ENCODE results near the gene TBX2.

The TBX2 gene

DNA sequence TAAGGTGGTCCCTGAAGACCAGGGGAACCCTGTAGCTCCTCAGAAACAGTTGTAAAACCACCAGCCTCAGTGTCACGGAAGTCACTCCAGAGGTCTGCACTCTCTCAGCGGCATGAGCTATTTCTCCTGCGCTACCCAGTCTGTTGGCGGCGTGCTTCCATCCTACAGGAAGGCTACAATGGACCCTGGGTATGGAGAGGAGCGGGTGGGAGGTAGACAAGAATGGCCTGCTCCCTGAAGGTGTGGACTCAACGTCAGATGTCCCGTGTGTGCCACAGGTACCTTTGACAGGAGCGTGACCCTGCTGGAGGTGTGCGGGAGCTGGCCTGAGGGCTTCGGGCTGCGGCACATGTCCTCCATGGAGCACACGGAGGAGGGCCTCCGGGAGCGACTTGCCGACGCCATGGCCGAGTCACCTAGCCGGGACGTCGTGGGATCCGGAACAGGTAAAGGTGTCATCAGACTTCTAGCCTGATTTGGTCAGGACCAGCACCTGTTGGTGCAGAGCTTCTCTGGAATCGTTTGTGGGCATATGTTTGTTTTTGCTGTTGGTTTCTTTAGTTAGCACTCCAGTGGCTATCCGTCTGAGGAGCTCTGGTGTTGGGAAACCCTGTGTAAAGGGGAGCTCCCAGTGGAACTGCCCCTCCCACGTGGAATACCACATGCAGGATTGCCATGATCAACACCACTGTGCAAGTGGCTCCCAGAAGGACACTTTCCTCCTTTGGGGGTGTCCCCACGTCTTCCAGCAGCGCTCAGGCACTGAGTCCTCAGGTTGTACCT is 31.4 kb upstream of the TBX2 start:
- no peak for DNase-seq (ENCODE audit: insufficient read length, low spot score)
- FAIRE-seq, result no peak
- TF ChIP-seq PAX5 (IDR thresholded peaks at IDR 0.05; ENCODE audit: insufficient read depth, low read length, severe bottlenecking), result no peak
- no peak for TF ChIP-seq POU2F2 (IDR thresholded peaks at IDR 0.05; ENCODE audit: low read depth, low read length)
- TF ChIP-seq TAF1 (IDR thresholded peaks at IDR 0.05; ENCODE audit: low read depth, low read length), result no peak
- no peak for TF ChIP-seq SPI1 (IDR thresholded peaks at IDR 0.05; ENCODE audit: low read depth, low read length)
- TF ChIP-seq POLR2A (IDR thresholded peaks at IDR 0.05; ENCODE audit: low read depth, low read length), result no peak
- no peak for TF ChIP-seq POLR2AphosphoS5 (IDR thresholded peaks at IDR 0.05; ENCODE audit: low read depth, low read length)

DNA sequence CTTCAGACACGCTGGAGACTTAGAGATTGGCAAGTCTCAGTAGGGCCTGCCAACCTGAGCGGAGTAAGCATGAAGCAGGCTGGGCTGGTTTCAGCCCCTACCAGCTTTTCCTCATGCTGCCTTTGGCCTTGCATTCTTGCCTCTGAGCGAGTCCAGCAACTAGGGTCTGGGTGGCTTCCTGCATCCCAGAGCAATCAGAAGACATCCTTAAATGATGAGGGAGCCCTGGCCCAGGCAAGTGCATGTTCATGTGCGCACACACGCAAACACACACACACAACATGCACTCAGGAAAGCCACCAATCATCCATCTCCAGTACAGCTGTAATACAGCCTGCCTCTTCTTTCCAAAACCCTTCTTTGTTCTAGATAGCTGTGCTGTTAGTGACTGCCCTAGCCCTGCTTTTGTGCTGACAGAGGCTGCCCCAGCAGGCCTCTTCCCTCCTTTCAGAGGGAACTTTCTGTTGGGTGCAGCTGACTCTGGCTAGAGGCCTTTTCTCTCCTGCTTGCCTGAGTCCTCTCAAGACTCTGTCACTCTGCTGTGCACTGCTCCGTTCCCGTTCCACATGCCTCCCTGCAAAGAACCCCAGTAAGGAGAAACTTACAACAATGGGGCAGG is 30.7 kb upstream of the TBX2 start:
- FAIRE-seq, result no peak
- TF ChIP-seq SPI1 (IDR thresholded peaks at IDR 0.05; ENCODE audit: low read depth, low read length) (no peak), PAX5 (IDR thresholded peaks at IDR 0.05; ENCODE audit: insufficient read depth, low read length, severe bottlenecking) (no peak), POU2F2 (IDR thresholded peaks at IDR 0.05; ENCODE audit: low read depth, low read length) (no peak), TAF1 (IDR thresholded peaks at IDR 0.05; ENCODE audit: low read depth, low read length) (no peak)
- DNase-seq (ENCODE audit: insufficient read length, low spot score), result no peak

GRCh38 chr17:61369751-61370150 is 29.9 kb upstream of the TBX2 start:
- no peak for DNase-seq (ENCODE audit: insufficient read length, low spot score)
- FAIRE-seq, result no peak
- TF ChIP-seq PAX5 (IDR thresholded peaks at IDR 0.05; ENCODE audit: insufficient read depth, low read length, severe bottlenecking), result no peak
- TF ChIP-seq SPI1 (IDR thresholded peaks at IDR 0.05; ENCODE audit: low read depth, low read length), result no peak
- TF ChIP-seq POLR2A (IDR thresholded peaks at IDR 0.05; ENCODE audit: low read depth, low read length), result no peak
- no peak for TF ChIP-seq POU2F2 (IDR thresholded peaks at IDR 0.05; ENCODE audit: low read depth, low read length)
- TF ChIP-seq POLR2AphosphoS5 (IDR thresholded peaks at IDR 0.05; ENCODE audit: low read depth, low read length), result no peak
- TF ChIP-seq TAF1 (IDR thresholded peaks at IDR 0.05; ENCODE audit: low read depth, low read length), result no peak

GRCh38 chr17:61371179-61371578 is 28.5 kb upstream of the TBX2 start:
- TF ChIP-seq POLR2A (IDR thresholded peaks at IDR 0.05; ENCODE audit: low read depth, low read length) (no peak), POU2F2 (IDR thresholded peaks at IDR 0.05; ENCODE audit: low read depth, low read length) (no peak), PAX5 (IDR thresholded peaks at IDR 0.05; ENCODE audit: insufficient read depth, low read length, severe bottlenecking) (no peak), TAF1 (IDR thresholded peaks at IDR 0.05; ENCODE audit: low read depth, low read length) (no peak)
- FAIRE-seq (no peak), DNase-seq (ENCODE audit: insufficient read length, low spot score) (no peak)

DNA sequence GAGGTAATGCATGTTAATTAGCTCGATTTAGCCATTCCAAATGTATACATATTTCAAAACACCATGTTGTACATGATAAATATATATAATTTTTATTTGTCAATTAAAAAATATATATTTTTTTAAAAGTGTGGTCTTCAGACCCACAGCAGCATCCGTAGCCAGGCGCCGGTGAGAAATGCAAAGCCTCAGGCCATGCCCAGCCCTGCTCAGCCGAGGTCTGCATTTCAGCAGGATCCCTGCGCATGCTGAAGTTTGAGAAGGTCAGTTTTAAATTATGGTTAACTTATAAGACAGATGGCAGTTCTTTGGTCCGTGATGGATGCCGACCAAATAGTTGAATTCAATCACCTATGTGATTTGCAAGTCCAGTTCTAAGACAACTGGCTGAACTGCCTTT is 28.0 kb upstream of the TBX2 start:
- no peak for DNase-seq (ENCODE audit: insufficient read length, low spot score)
- TF ChIP-seq PAX5 (IDR thresholded peaks at IDR 0.05; ENCODE audit: insufficient read depth, low read length, severe bottlenecking) (no peak), POLR2A (IDR thresholded peaks at IDR 0.05; ENCODE audit: low read depth, low read length) (no peak), SPI1 (IDR thresholded peaks at IDR 0.05; ENCODE audit: low read depth, low read length) (no peak), POLR2AphosphoS5 (IDR thresholded peaks at IDR 0.05; ENCODE audit: low read depth, low read length) (no peak), TAF1 (IDR thresholded peaks at IDR 0.05; ENCODE audit: low read depth, low read length) (no peak), POU2F2 (IDR thresholded peaks at IDR 0.05; ENCODE audit: low read depth, low read length) (no peak)
- FAIRE-seq, result no peak

GRCh38 chr17:61372436-61372835 is 27.2 kb upstream of the TBX2 start:
- FAIRE-seq (no peak), DNase-seq (ENCODE audit: insufficient read length, low spot score) (no peak)
- TF ChIP-seq POU2F2 (IDR thresholded peaks at IDR 0.05; ENCODE audit: low read depth, low read length) (no peak), PAX5 (IDR thresholded peaks at IDR 0.05; ENCODE audit: insufficient read depth, low read length, severe bottlenecking) (no peak), POLR2A (IDR thresholded peaks at IDR 0.05; ENCODE audit: low read depth, low read length) (no peak), SPI1 (IDR thresholded peaks at IDR 0.05; ENCODE audit: low read depth, low read length) (no peak), TAF1 (IDR thresholded peaks at IDR 0.05; ENCODE audit: low read depth, low read length) (no peak), POLR2AphosphoS5 (IDR thresholded peaks at IDR 0.05; ENCODE audit: low read depth, low read length) (no peak)

DNA sequence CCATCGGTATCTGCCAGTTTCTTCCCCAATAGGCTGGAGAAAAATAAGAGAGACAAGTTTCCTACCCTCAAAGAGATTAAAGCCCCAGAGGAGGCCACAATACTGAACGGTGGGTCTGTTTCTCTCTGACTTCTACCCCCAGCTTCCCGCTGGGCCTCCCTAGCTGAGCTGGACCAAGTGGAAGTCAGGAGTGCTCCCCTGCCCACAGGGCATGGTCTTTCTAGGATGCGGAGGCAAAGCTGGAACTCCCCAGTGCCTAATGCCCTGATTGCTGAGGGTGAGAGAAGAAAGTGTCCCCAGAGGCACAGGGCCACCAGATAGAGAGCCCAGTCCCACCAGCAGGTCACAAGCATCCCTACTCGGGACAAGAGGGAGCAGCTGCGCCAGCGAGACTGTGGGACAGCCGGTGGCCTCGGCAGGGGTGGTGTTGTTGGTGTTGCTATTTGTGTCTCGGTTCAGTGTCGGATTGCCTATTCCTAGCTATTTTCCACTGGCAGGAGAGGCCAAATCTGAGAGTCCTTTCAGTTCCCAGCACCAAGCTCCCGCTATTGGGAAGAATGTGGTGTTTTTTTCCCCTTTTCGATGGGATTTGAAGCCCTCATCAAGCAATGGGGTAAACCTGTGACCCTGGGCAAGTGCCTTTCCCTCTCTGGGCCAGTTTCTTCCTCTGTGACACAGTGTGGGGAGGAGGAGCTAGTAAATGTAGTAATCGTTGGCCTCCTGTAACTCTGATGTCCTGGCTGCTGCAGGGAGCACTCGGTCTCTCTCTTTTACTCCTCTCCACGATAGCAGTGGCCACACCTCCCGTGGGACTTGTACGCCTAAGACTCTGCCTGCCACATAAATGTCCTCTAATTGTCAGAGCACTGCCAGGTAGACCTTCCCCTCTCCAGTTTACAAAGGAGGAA is 22.5 kb upstream of the TBX2 start:
- DNase-seq (ENCODE audit: insufficient read length, low spot score) (no peak), FAIRE-seq (no peak)
- TF ChIP-seq PAX5 (IDR thresholded peaks at IDR 0.05; ENCODE audit: insufficient read depth, low read length, severe bottlenecking) (no peak), POLR2AphosphoS5 (IDR thresholded peaks at IDR 0.05; ENCODE audit: low read depth, low read length) (no peak), TAF1 (IDR thresholded peaks at IDR 0.05; ENCODE audit: low read depth, low read length) (no peak), POU2F2 (IDR thresholded peaks at IDR 0.05; ENCODE audit: low read depth, low read length) (no peak)

GRCh38 chr17:61378658-61379456 is 20.8 kb upstream of the TBX2 start:
- DNase-seq (ENCODE audit: insufficient read length, low spot score) (no peak), FAIRE-seq (no peak)
- TF ChIP-seq TAF1 (IDR thresholded peaks at IDR 0.05; ENCODE audit: low read depth, low read length) (no peak), POLR2A (IDR thresholded peaks at IDR 0.05; ENCODE audit: low read depth, low read length) (no peak), PAX5 (IDR thresholded peaks at IDR 0.05; ENCODE audit: insufficient read depth, low read length, severe bottlenecking) (no peak), SPI1 (IDR thresholded peaks at IDR 0.05; ENCODE audit: low read depth, low read length) (no peak), POLR2AphosphoS5 (IDR thresholded peaks at IDR 0.05; ENCODE audit: low read depth, low read length) (no peak), POU2F2 (IDR thresholded peaks at IDR 0.05; ENCODE audit: low read depth, low read length) (no peak)
